GM10248 (cell line): ENCODE data around the gene DNAH11.
"Not testable (repeated sequence)": the region's sequence is repeated elsewhere in the genome, so short reads cannot be mapped to it uniquely, and the experiment has no call there.

Experiments
- CTCF ChIA-PET: fragments of 300-600 bp; sonication (Branson Sonifier 250); formaldehyde crosslinking; extraction: SDS; loops from one replicate; lab custom pipeline; 2021; ENCODE audit warnings: antibody characterized with exemption; lab: Yijun Ruan, JAX
- POLR2A ChIA-PET: fragments of 350-650 bp; sonication (Branson Sonifier 250); formaldehyde crosslinking; extraction: SDS; loops from one replicate; lab custom pipeline; 2020; ENCODE audit warnings: antibody characterized with exemption; lab: Yijun Ruan, JAX
- DNase-seq: peaks from one replicate; pipeline ENCODE4 v3.0.0; 2012; ENCODE audit errors: extremely low spot score
- TF ChIP-seq, protein P1 (sequence below): IDR thresholded peaks from 2 replicates; pipeline ENCODE4 v1.5.1; 2012; ENCODE audit warnings: mild to moderate bottlenecking, low read depth; ENCODE audit errors: extremely low read depth, missing control alignments, control extremely low read depth

DNAH11 gene

DNA sequence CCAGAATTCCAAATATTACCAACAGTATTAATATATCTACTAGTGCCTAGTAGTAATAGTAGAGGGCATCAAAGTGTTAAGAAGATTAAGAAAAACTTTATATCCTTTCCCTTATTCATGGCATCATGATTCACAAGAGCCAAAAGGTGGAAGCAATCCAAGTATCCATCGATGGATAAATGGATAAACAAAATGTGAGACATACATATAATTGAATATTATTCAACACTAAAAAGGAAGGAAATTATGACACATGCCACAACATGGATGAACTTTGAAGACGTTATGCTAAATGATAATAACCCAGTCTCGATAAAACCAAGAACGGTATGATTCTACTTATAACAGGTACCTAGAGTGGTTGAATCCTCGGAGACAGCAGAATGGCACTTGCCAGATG, 379.8 kb downstream of the DNAH11 start:
- no peak for DNase-seq
- POLR2A ChIA-PET, result no interaction called here

DNA sequence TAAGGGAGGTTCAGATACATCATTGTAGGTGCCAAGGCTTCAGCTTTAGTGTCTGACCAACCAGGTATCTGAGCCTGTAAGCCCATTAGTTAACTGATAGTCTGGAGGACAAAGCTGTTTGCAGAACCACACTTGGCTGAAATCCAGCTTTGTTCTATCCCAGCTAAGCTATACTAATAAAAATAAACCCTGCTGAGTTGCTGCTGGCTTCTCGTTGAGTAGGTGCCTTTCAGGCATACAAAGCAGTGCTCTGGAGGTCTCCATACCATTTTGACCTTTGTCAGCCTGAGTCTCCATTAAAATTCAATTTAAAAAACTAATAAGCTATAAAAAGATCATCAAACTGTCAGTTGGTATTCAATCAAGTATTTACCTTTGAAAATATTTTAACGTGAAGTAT, 380.8 kb downstream of the DNAH11 start:
- DNase-seq, result no peak
- TF ChIP-seq, protein P1, sequence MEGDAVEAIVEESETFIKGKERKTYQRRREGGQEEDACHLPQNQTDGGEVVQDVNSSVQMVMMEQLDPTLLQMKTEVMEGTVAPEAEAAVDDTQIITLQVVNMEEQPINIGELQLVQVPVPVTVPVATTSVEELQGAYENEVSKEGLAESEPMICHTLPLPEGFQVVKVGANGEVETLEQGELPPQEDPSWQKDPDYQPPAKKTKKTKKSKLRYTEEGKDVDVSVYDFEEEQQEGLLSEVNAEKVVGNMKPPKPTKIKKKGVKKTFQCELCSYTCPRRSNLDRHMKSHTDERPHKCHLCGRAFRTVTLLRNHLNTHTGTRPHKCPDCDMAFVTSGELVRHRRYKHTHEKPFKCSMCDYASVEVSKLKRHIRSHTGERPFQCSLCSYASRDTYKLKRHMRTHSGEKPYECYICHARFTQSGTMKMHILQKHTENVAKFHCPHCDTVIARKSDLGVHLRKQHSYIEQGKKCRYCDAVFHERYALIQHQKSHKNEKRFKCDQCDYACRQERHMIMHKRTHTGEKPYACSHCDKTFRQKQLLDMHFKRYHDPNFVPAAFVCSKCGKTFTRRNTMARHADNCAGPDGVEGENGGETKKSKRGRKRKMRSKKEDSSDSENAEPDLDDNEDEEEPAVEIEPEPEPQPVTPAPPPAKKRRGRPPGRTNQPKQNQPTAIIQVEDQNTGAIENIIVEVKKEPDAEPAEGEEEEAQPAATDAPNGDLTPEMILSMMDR, result no peak
- ChIA-PET CTCF (interaction anchor here (0.9 to 1.3 kb wide), 2 partner anchors 12 kb away, joined by 3 to 4 read pairs; no protein-coding TSS in a partner anchor), POLR2A (no interaction called here)

More for the DNA sequence above, 379.8 kb downstream of the DNAH11 start:
- TF ChIP-seq, protein P1, result no peak
- CTCF ChIA-PET, result no interaction called here

DNA sequence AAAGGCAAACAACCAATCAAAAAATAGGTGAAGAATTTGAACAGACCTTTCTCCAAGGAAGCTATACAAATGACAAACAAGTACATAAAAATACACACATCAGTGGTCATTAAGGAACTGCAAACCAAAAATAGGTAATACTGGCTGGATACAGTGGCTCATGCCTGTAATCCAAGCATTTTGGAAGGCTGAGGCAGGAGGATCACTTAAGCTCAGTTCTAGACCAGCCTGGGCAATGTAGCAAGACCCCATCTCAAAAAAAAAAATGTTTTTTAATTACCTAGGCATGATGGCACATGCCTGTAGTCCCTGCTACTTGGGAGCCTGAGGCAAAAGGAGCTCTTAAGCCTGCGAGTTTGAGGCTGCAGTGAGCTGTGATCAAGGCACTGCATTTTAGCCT, 383.6 kb downstream of the DNAH11 start:
- DNase-seq, result no peak
- POLR2A ChIA-PET, result no interaction called here
- CTCF ChIA-PET, result interaction anchor here (0.7 to 1.8 kb wide), 4 partner anchors 12 to 157 kb away, joined by 3 to 4 read pairs (median 4); no protein-coding TSS in a partner anchor
- TF ChIP-seq, protein P1, result no peak

DNA sequence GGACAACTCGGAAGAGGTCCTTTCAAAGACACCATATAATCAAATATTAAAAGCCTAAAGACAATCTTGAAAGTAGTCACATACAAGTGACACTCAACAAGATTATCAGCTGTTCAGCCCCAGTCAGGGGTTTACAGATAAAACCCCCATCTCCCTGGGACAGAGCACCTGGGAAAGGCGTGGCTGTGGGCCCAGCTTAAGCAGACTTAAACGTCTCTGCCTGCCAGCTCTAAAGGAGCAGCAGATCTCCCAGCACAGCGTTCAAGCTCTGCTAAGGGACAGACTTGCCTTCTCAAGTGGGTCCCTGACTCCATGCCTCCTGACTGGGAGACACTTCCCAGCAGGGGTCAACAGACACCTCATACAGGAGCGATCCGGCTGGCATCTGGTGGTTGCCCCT, 384.9 kb downstream of the DNAH11 start:
- CTCF ChIA-PET, result interaction anchor here (1.1 kb wide), 1 partner anchor 9 kb away, joined by 3 read pairs; no protein-coding TSS in a partner anchor
- POLR2A ChIA-PET, result no interaction called here
- TF ChIP-seq, protein P1, result no peak
- no peak for DNase-seq

DNA sequence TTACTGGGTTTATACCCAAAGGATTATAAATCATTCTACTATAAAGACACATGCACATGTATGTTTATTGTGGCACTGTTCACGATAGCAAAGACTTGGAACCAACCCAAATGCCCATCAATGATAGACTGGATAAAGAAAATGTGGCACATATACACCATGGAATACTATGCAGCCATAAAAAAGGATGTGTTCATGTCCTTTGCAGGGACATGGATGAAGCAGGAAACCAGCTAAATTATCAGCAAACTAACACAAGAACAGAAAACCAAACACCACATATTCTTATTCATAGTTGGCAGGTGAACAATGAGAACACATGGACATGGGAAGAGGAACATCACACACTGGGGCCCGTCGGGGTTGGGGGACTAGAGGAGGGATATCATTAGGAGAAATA, 390.5 kb downstream of the DNAH11 start:
- POLR2A ChIA-PET, DNase-seq, CTCF ChIA-PET: not testable (repeated sequence)

DNA sequence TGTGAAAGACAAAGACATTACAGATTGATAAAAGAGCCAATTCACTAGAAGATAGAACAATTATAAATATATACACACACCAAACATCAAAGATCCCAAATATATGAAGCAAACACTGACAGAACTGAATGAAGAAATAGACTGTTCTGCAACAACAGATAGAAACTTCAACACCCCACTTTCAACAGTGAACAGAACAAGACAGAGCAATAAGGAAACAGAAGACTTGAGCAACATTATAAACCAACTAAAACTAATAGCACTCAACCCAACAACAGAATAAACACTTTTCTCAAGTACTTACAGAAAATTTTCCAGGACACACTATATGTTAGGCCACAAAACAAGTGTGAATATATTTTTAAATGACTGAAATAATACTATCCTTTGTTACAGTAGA, 392.0 kb downstream of the DNAH11 start:
- CTCF ChIA-PET, result no interaction called here
- TF ChIP-seq, protein P1, result no peak
- no peak for DNase-seq
- POLR2A ChIA-PET, result no interaction called here

DNA sequence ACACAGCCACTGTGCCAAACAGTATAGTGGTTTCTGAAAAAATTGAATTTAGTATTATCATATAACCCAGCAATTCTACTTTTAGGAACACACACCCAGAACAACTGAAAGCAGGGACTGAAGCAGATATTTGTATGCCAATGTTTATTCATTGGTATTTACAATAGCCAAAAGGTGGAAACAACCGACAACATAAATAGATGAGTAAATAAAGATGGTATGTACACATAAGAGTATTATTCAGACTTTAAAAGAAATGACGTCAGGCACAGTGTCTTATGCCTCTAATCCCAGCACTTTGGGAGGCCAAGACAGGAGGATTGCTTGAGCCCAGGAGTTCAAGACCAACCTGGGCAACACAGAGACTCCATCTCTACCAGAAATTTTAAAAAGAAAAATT, 395.6 kb downstream of the DNAH11 start:
- ChIA-PET POLR2A (no interaction called here), CTCF (no interaction called here)
- no peak for DNase-seq
- TF ChIP-seq, protein P1, result no peak
